ENCODE measurements around the gene CFAP210.

DNA sequence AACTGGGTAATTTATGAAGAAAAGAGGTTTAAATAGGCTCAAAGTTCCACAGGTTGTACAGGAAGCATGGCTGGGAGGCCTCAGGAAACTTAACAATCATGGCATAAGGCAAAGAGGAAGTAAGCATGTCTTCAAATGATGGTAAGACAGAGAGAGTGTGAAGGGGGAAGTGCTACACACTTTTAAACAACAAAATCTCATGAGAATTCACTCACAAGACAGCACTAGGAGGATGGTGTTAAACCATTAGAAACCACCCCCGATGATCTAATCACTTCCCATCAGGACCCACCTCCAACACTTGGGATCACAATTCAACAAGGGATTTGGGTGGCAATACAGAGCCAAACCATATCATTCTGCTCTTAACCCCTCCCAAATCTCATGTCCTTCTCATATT lies 34.9 kb downstream of the CFAP210 start:
- TF ChIP-seq POLR2A (IDR thresholded peaks at IDR 0.05; ENCODE audit: low read depth): no peak
- no peak for TF ChIP-seq EP300 (IDR thresholded peaks at IDR 0.05)
- TF ChIP-seq, protein P1, sequence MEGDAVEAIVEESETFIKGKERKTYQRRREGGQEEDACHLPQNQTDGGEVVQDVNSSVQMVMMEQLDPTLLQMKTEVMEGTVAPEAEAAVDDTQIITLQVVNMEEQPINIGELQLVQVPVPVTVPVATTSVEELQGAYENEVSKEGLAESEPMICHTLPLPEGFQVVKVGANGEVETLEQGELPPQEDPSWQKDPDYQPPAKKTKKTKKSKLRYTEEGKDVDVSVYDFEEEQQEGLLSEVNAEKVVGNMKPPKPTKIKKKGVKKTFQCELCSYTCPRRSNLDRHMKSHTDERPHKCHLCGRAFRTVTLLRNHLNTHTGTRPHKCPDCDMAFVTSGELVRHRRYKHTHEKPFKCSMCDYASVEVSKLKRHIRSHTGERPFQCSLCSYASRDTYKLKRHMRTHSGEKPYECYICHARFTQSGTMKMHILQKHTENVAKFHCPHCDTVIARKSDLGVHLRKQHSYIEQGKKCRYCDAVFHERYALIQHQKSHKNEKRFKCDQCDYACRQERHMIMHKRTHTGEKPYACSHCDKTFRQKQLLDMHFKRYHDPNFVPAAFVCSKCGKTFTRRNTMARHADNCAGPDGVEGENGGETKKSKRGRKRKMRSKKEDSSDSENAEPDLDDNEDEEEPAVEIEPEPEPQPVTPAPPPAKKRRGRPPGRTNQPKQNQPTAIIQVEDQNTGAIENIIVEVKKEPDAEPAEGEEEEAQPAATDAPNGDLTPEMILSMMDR (IDR thresholded peaks at IDR 0.05): no peak

Measured in esophagus muscularis mucosa (tissue), 4 donors.